OCI-LY7 (cell line): ENCODE data around the gene SOCS7. TPM values are rescaled to one million over a fixed set of nuclear protein-coding genes. Genes with fewer than 3 reads are reported as not detected.
A peak's percentile ranks its signal among the peaks of the same experiment; 100 is the strongest.

Experiments used
- BruUV-seq: library from RNA; stranded (reverse); fragments of 400-500 nt; replicated peaks from 2 replicates; lab custom pipeline; 2021; lab: Mats Ljungman, UMichigan
- CTCF ChIA-PET: fragments of 300-600 bp; sonication (Branson Sonifier 250); formaldehyde crosslinking; loops from one replicate; lab custom pipeline; 2022; ENCODE audit warnings: antibody characterized with exemption; ENCODE audit not compliant: unreplicated experiment; lab: Charles Lee
- POLR2A ChIA-PET: fragments of 300-600 bp; sonication (Branson Sonifier 250); formaldehyde crosslinking; loops from one replicate; lab custom pipeline; 2022; ENCODE audit warnings: antibody characterized with exemption; lab: Charles Lee
- DNase-seq: peaks from one replicate; pipeline ENCODE4 v3.0.0-alpha.2; 2015; ENCODE audit warnings: low spot score
- H2AFZ ChIP-seq: fragments of 200-600 bp; sonication (generic), shearing (Covaris generic); 2 replicates; pipeline ENCODE4 v1.6.1; 2014; ENCODE audit warnings: mild to moderate bottlenecking, antibody characterized with exemption, low read length, moderate library complexity
- H3K27ac ChIP-seq: fragments of 200-600 bp; sonication (generic); 2 replicates; pipeline ENCODE4 v1.5.1; 2014; ENCODE audit warnings: mixed run types, low read depth, mild to moderate bottlenecking, moderate library complexity, low read length, inconsistent platforms; ENCODE audit not compliant: poor library complexity, severe bottlenecking
- H3K36me3 ChIP-seq: fragments of 200-600 bp; sonication (generic); 2 replicates; pipeline ENCODE4 v1.6.1; 2014; ENCODE audit warnings: mild to moderate bottlenecking, antibody characterized with exemption, low read length, moderate library complexity, mixed read lengths; ENCODE audit not compliant: insufficient read depth
- H3K4me1 ChIP-seq: fragments of 200-600 bp; sonication (generic); 2 replicates; pipeline ENCODE4 v1.5.1; 2014; ENCODE audit warnings: mild to moderate bottlenecking, low read length; ENCODE audit not compliant: insufficient read depth, poor library complexity, severe bottlenecking
- H3K4me2 ChIP-seq: fragments of 200-600 bp; sonication (generic); 2 replicates; pipeline ENCODE4 v1.6.1; 2014; ENCODE audit warnings: mild to moderate bottlenecking, low read length
- H3K4me3 ChIP-seq: fragments of 200-600 bp; sonication (generic); 2 replicates; pipeline ENCODE4 v1.5.1; 2014; ENCODE audit warnings: mild to moderate bottlenecking, low read depth, low read length; ENCODE audit not compliant: poor library complexity, severe bottlenecking
- H3K79me2 ChIP-seq: fragments of 200-600 bp; sonication (generic); 2 replicates; pipeline ENCODE4 v1.6.1; 2016; ENCODE audit warnings: low read depth, mild to moderate bottlenecking, low read length, moderate library complexity, mixed read lengths; ENCODE audit not compliant: insufficient read depth
- H3K9me2 ChIP-seq: fragments of 200-600 bp; sonication (generic); 2 replicates; pipeline ENCODE4 v1.6.1; 2016; ENCODE audit warnings: mild to moderate bottlenecking, low read length, mixed read lengths; ENCODE audit not compliant: insufficient read depth
- H3K9me3 ChIP-seq: fragments of 200-600 bp; sonication (generic); 2 replicates; pipeline ENCODE4 v1.6.1; 2014; ENCODE audit warnings: mild to moderate bottlenecking, mixed run types, low read length, mixed read lengths
- H4K20me1 ChIP-seq: fragments of 200-600 bp; sonication (generic); 2 replicates; pipeline ENCODE4 v1.6.1; 2014; ENCODE audit warnings: mild to moderate bottlenecking, antibody characterized with exemption, low read length, moderate library complexity, mixed read lengths; ENCODE audit not compliant: insufficient read depth
- EZH2phosphoT487 ChIP-seq: fragments of 200-600 bp; sonication (generic); IDR thresholded peaks from 2 replicates; pipeline ENCODE4 v1.6.1; 2018; ENCODE audit warnings: low read depth, borderline replicate concordance, mild to moderate bottlenecking, mixed run types, antibody characterized with exemption, low read length, moderate library complexity, mixed read lengths
- intact Hi-C: fragments of 100-400 bp; cut with micrococcal nuclease; formaldehyde crosslinking; loops from one replicate; pipeline ENCODE4 v1.10.0; 2022; ENCODE audit not compliant: unreplicated experiment
- total RNA-seq, 2 experiments: library from RNA; depleted of rRNA in 1 of 2; stranded (reverse); fragments of >200 nt in 1 of 2; shearing (Covaris generic) in 1 of 2; gene quantifications; 2 replicates each; pipeline ENCODE4 v1.2.3, GENCODE V29; 2014 to 2022
- TF ChIP-seq, protein P1 (sequence below): fragments of 200-600 bp; sonication (generic); conservative IDR thresholded peaks from 2 replicates; pipeline ENCODE4 v1.5.1; 2014; ENCODE audit warnings: mild to moderate bottlenecking, antibody characterized with exemption, low read length, moderate library complexity, mixed read lengths

The SOCS7 gene
- total RNA-seq, 2 experiments from 2014 or later = 36.1 to 39.1 TPM

DNA sequence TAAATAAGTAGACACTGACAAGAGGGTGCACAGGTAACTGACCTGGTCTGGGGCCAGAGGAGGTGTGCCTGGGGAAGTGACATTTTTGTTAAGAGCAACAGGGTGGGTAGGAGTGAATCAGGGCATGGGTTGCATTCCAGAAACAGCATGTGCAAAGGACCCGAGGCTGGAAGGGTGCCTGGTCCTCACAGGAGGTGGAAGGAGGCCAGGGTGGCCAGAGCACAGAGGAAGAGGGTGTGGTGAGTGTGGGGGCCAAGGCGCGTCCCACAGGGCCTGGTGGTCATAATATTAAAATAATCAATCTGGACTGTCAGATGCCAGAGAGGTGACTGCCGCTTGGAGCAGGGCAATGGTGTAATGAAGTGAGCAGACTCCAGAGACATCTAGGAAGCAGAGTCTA, 90.9 kb downstream of the SOCS7 start:
- intact Hi-C loops = no loop called here
- POLR2A ChIA-PET = no interaction called here
- no peak for TF ChIP-seq EZH2phosphoT487
- TF ChIP-seq, protein P1, sequence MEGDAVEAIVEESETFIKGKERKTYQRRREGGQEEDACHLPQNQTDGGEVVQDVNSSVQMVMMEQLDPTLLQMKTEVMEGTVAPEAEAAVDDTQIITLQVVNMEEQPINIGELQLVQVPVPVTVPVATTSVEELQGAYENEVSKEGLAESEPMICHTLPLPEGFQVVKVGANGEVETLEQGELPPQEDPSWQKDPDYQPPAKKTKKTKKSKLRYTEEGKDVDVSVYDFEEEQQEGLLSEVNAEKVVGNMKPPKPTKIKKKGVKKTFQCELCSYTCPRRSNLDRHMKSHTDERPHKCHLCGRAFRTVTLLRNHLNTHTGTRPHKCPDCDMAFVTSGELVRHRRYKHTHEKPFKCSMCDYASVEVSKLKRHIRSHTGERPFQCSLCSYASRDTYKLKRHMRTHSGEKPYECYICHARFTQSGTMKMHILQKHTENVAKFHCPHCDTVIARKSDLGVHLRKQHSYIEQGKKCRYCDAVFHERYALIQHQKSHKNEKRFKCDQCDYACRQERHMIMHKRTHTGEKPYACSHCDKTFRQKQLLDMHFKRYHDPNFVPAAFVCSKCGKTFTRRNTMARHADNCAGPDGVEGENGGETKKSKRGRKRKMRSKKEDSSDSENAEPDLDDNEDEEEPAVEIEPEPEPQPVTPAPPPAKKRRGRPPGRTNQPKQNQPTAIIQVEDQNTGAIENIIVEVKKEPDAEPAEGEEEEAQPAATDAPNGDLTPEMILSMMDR = no peak

DNA sequence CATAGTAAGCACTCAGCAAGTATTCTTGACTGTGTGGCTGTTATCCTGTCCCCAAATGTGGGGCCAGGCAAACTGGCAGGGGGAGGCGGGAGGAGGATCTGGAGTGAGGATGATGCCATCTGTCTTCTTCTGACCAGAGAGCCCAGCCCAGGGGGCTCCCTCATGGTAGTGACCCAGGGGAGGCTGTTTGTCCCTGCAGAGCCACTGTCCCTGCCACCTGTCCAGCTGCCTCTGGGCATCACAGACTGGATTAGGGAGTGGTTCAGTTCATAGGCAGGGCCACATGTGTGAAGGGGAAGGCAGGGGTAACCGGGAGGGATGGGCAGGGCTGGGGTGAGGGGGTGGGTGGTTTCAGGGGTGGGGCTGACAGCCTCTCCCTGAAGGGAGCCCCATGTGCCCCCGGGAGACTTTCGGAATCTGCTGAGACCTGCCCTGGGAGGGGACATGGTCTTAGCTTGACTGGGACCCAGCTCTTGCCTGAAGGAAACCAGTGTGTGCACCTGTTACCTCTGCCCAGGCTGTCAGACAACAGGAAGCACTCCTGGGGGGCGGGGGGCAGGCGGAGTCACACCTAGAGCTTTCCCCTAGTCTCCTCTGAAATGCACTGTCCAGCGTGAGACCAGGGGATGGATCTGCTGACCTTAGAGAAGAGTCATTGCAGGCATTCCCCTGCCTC, 91.8 kb downstream of the SOCS7 start:
- peak; percentile 67 for DNase-seq
- TF ChIP-seq EZH2phosphoT487 = no peak
- POLR2A ChIA-PET = no interaction called here
- Histone ChIP-seq H3K4me2 (peak overlapping the region; percentile 60), H3K9me3 (no peaks in the 10 kb centered on the region), H4K20me1 (no peaks in the 10 kb centered on the region), H3K36me3 (no peaks in the 10 kb centered on the region), H3K79me2 (no peaks in the 10 kb centered on the region), H3K9me2 (no peaks in the 10 kb centered on the region), H3K4me1 (peaks cover 24% of the 10 kb centered on the region), H2AFZ (no peak overlapping the region), H3K27ac (no peak overlapping the region), H3K4me3 (no peak overlapping the region)
- CTCF ChIA-PET = interaction anchor here (0.6 to 1.4 kb wide), 2 partner anchors 94 to 220 kb away, joined by 3 to 4 read pairs; no protein-coding TSS in a partner anchor
- BruUV-seq = no TSS peak
- intact Hi-C loops = loop anchor here (1.0 kb wide), 2 partner anchors 20 to 42 kb away; no protein-coding TSS in a partner anchor

More for the DNA sequence above, 90.9 kb downstream of the SOCS7 start:
- CTCF ChIA-PET = interaction anchor here (0.6 kb wide), 1 partner anchor 67 kb away, joined by 3 read pairs; no protein-coding TSS in a partner anchor
- Histone ChIP-seq H3K79me2 (no peaks in the 10 kb centered on the region), H2AFZ (no peak overlapping the region), H3K4me3 (no peak overlapping the region), H3K27ac (no peak overlapping the region), H3K9me3 (no peaks in the 10 kb centered on the region), H3K9me2 (no peaks in the 10 kb centered on the region), H3K4me1 (peaks cover 24% of the 10 kb centered on the region), H3K4me2 (no peak overlapping the region), H4K20me1 (no peaks in the 10 kb centered on the region), H3K36me3 (no peaks in the 10 kb centered on the region)
- no peak for DNase-seq
- no TSS peak for BruUV-seq

DNA sequence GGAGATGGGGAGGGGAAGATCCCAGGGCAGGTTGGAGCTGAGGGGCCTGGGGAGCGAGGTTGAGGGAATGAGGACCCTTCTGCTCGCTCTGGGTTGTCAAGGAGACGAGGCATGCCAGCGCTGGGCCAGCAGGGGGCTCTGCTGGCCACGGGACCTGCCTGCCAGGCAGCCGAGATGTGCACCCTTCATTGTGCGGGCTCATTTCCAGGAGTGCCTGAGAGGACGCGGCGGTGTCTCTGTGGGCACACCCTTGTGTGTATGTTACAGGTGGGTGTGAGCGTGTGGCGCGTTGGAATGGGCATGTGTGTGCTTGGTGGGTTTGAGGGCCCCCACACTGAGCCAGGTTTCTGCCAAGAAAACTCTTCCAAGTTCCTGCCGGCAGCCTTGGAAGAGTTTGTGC, 92.5 kb downstream of the SOCS7 start:
- H3K27ac ChIP-seq = no peak overlapping the region
- H3K79me2 ChIP-seq = no peaks in the 10 kb centered on the region

More for the DNA sequence above, 92.5 kb downstream of the SOCS7 start:
- H4K20me1 ChIP-seq = no peaks in the 10 kb centered on the region
- no peak for TF ChIP-seq EZH2phosphoT487
- TF ChIP-seq, protein P1 = peak; percentile 85
- H3K9me2 ChIP-seq = no peaks in the 10 kb centered on the region
- H3K4me3 ChIP-seq = no peak overlapping the region
- no peaks in the 10 kb centered on the region for H3K9me3 ChIP-seq
- no peak overlapping the region for H2AFZ ChIP-seq
- H3K36me3 ChIP-seq = no peaks in the 10 kb centered on the region
- DNase-seq = peak; percentile 74
- intact Hi-C loops = loop anchor here (1.0 kb wide), 2 partner anchors 21 to 41 kb away; no protein-coding TSS in a partner anchor
- POLR2A ChIA-PET = no interaction called here
- peaks cover 24% of the 10 kb centered on the region for H3K4me1 ChIP-seq
- H3K4me2 ChIP-seq = peak overlapping the region; percentile 60
- no TSS peak for BruUV-seq
- CTCF ChIA-PET = interaction anchor here (1.4 kb wide), 1 partner anchor 219 kb away, joined by 4 read pairs; no protein-coding TSS in a partner anchor
